DOHH2 (cell line): Measurements from ENCODE around the gene ELF5.

ENCODE experiments used
- H3F3A ChIP-seq: fragments of 200-600 bp; sonication (generic), shearing (Covaris generic); 2 replicates; pipeline ENCODE4 v1.6.0; 2016; ENCODE audit warnings: antibody characterized with exemption, mild to moderate bottlenecking; ENCODE audit not compliant: control insufficient read depth, insufficient read depth
- H3K27ac ChIP-seq: fragments of 200-600 bp; sonication (generic); 2 replicates; pipeline ENCODE4 v1.5.1; 2014; ENCODE audit warnings: low read depth, mild to moderate bottlenecking, low read length, moderate library complexity
- H3K27me3 ChIP-seq: fragments of 200-600 bp; sonication (generic); 2 replicates; pipeline ENCODE4 v1.6.1; 2014; ENCODE audit warnings: mild to moderate bottlenecking, low read length, mixed read lengths; ENCODE audit not compliant: control insufficient read depth
- H3K36me3 ChIP-seq: fragments of 200-600 bp; sonication (generic); 2 replicates; pipeline ENCODE4 v1.6.1; 2014; ENCODE audit warnings: mild to moderate bottlenecking, low read length, moderate library complexity, mixed read lengths; ENCODE audit not compliant: control insufficient read depth
- H3K4me1 ChIP-seq: fragments of 200-600 bp; sonication (generic); 2 replicates; pipeline ENCODE4 v1.6.1; 2014; ENCODE audit warnings: mild to moderate bottlenecking, low read length, mixed read lengths; ENCODE audit not compliant: control insufficient read depth
- H3K4me2 ChIP-seq: fragments of 200-600 bp; sonication (generic); 2 replicates; pipeline ENCODE4 v1.6.0; 2014; ENCODE audit warnings: mild to moderate bottlenecking, low read length, moderate library complexity
- H3K4me3 ChIP-seq: fragments of 200-600 bp; sonication (generic); 2 replicates; pipeline ENCODE4 v1.5.1; 2014; ENCODE audit warnings: mild to moderate bottlenecking, low read length, mixed read lengths
- H3K79me2 ChIP-seq: fragments of 200-600 bp; sonication (generic); 2 replicates; pipeline ENCODE4 v1.6.1; 2014; ENCODE audit warnings: mild to moderate bottlenecking, low read length, mixed read lengths; ENCODE audit not compliant: control insufficient read depth
- H3K9me2 ChIP-seq: fragments of 200-600 bp; sonication (generic); replicated peaks from 2 replicates; pipeline ENCODE4 v1.6.1; 2014; ENCODE audit warnings: mild to moderate bottlenecking, low read length, mixed read lengths; ENCODE audit not compliant: control insufficient read depth
- H3K9me3 ChIP-seq: fragments of 200-600 bp; sonication (generic); 2 replicates; pipeline ENCODE4 v1.6.1; 2014; ENCODE audit warnings: antibody characterized with exemption, low read length, mixed read lengths; ENCODE audit not compliant: control insufficient read depth, insufficient read depth
- H4K20me1 ChIP-seq: fragments of 200-600 bp; sonication (generic); 2 replicates; pipeline ENCODE4 v1.6.0; 2014; ENCODE audit warnings: low read depth, mild to moderate bottlenecking, antibody characterized with exemption, low read length, moderate library complexity; ENCODE audit not compliant: control insufficient read depth, insufficient read depth
- CTCF ChIP-seq: fragments of 200-600 bp; sonication (generic); IDR thresholded peaks from one replicate; pipeline ENCODE4 v1.5.1; 2014; ENCODE audit warnings: antibody characterized with exemption, mild to moderate bottlenecking, low read depth, low read length; ENCODE audit not compliant: poor library complexity, severe bottlenecking
- EZH2phosphoT487 ChIP-seq: fragments of 200-600 bp; sonication (generic); IDR thresholded peaks from 2 replicates; pipeline ENCODE4 v1.6.1; 2017; ENCODE audit warnings: borderline replicate concordance, mild to moderate bottlenecking, antibody characterized with exemption, low read length, moderate library complexity, mixed read lengths

The ELF5 gene

GRCh38 chr11:34495724-34496377 is 17.7 kb downstream of the ELF5 start:
- H4K20me1 ChIP-seq: no peaks in the 10 kb centered on the region
- H3K9me2 ChIP-seq: no peaks in the 10 kb centered on the region
- no peaks in the 10 kb centered on the region for H3F3A ChIP-seq
- H3K79me2 ChIP-seq: no peaks in the 10 kb centered on the region
- peaks cover 12% of the 10 kb centered on the region; the same call in 1 of the 2 replicates for H3K27me3 ChIP-seq
- H3K4me1 ChIP-seq: no peaks in the 10 kb centered on the region
- no peaks in the 10 kb centered on the region for H3K9me3 ChIP-seq
- H3K36me3 ChIP-seq: no peaks in the 10 kb centered on the region
- H3K4me3 ChIP-seq: no peak overlapping the region
- TF ChIP-seq EZH2phosphoT487 (no peak), CTCF (no peak)
- H3K27ac ChIP-seq: no peak overlapping the region
- no peak overlapping the region for H3K4me2 ChIP-seq

GRCh38 chr11:34495239-34495723 is 18.3 kb downstream of the ELF5 start:
- Histone ChIP-seq H3K4me1 (no peaks in the 10 kb centered on the region), H4K20me1 (no peaks in the 10 kb centered on the region), H3K4me2 (no peak overlapping the region), H3K27me3 (peaks cover 7% of the 10 kb centered on the region; the same call in 1 of the 2 replicates), H3K79me2 (no peaks in the 10 kb centered on the region), H3K36me3 (no peaks in the 10 kb centered on the region), H3K9me2 (no peaks in the 10 kb centered on the region), H3K4me3 (no peak overlapping the region), H3K27ac (no peak overlapping the region), H3K9me3 (no peaks in the 10 kb centered on the region), H3F3A (no peaks in the 10 kb centered on the region)
- no peak for TF ChIP-seq EZH2phosphoT487
- no peak for TF ChIP-seq CTCF

- Histone ChIP-seq H3K4me3 (no peak overlapping the region), H3K9me3 (no peaks in the 10 kb centered on the region), H3K4me2 (no peak overlapping the region), H3K9me2 (no peaks in the 10 kb centered on the region), H4K20me1 (no peaks in the 10 kb centered on the region), H3F3A (no peaks in the 10 kb centered on the region), H3K4me1 (no peaks in the 10 kb centered on the region), H3K36me3 (no peaks in the 10 kb centered on the region), H3K79me2 (no peaks in the 10 kb centered on the region), H3K27me3 (peaks cover 4% of the 10 kb centered on the region; the same call in 1 of the 2 replicates), H3K27ac (no peak overlapping the region)
- TF ChIP-seq CTCF (no peak), EZH2phosphoT487 (no peak)
These were observed 19.5 kb downstream of the ELF5 start for GRCh38 chr11:34493926-34494595.
